Activated CD4-positive, alpha-beta T cell treated with anti-CD3 and anti-CD28 coated beads for 36 hours (primary cell): ENCODE data around the gene SNRNP70. TPM values are rescaled to one million over a fixed set of nuclear protein-coding genes. Genes with fewer than 3 reads are reported as not detected.
A peak's percentile ranks its signal among the peaks of the same experiment; 100 is the strongest.
"Not testable (repeated sequence)": the region's sequence is repeated elsewhere in the genome, so short reads cannot be mapped to it uniquely, and the experiment has no call there.

Experiments used
- ATAC-seq: fragments of 200-7000 bp; cut with Tn5 transposase; one replicate; pipeline ENCODE4 v1.10.0; 2021; ENCODE audit warnings: mild to moderate bottlenecking, moderate library complexity
- CTCF ChIA-PET: fragments of 350-600 bp; sonication (Branson Sonifier 250); formaldehyde crosslinking; loops from one replicate; lab custom pipeline; 2021; ENCODE audit warnings: antibody characterized with exemption; lab: Charles Lee
- POLR2A ChIA-PET: fragments of 350-600 bp; sonication (Branson Sonifier 250); formaldehyde crosslinking; loops from one replicate; lab custom pipeline; 2021; ENCODE audit warnings: antibody characterized with exemption, inconsistent platforms; lab: Charles Lee
- DNase-seq: peaks from one replicate; pipeline ENCODE4 v3.0.0-alpha.2; 2020
- H3K27ac Mint-ChIP-seq: one replicate; pipeline ENCODE4 v1.8.0; 2021; ENCODE audit warnings: mixed read lengths
- H3K27me3 Mint-ChIP-seq: one replicate; pipeline ENCODE4 v1.8.0; 2021; ENCODE audit warnings: mixed read lengths
- H3K36me3 Mint-ChIP-seq: one replicate; pipeline ENCODE4 v1.8.0; 2021; ENCODE audit warnings: low read depth, mixed read lengths
- H3K4me1 Mint-ChIP-seq: one replicate; pipeline ENCODE4 v1.8.0; 2021; ENCODE audit warnings: mixed read lengths
- H3K4me3 Mint-ChIP-seq: one replicate; pipeline ENCODE4 v1.8.0; 2021; ENCODE audit warnings: mild to moderate bottlenecking, moderate library complexity, mixed read lengths
- H3K9me3 Mint-ChIP-seq: one replicate; pipeline ENCODE4 v1.8.0; 2021; ENCODE audit warnings: low read depth, mixed read lengths
- intact Hi-C, 2 experiments: fragments of 100-400 bp; cut with DNase I in 1 of 2; cut with micrococcal nuclease in 1 of 2; formaldehyde crosslinking; loops; one replicate each; pipeline versions ENCODE4 v1.14.2 to v1.15.1; 2022 to 2024; cut with DNase I, micrococcal nuclease
- total RNA-seq, 2 experiments: library from RNA; stranded (reverse); gene quantifications; one replicate each; pipeline ENCODE4 v1.2.3, GENCODE V29; 2021

SNRNP70 gene
- total RNA-seq, 2 experiments from 2014 or later: 225 to 306 TPM

GRCh38 chr19:49064768-49065611, 20.3 kb upstream of the SNRNP70 start, which contains the start of gene NTF4:
NTF4 (minus strand) TSS chr19:49064818; CDS start chr19:49061997, 2,821 bp downstream.
- Mint-ChIP-seq H3K4me1 (no peaks in the 10 kb centered on the region), H3K36me3 (no peaks in the 10 kb centered on the region), H3K27ac (no peak within 1 kb of the TSS), H3K4me3 (no peak within 1 kb of the TSS), H3K9me3 (no peaks in the 10 kb centered on the region), H3K27me3 (peaks cover 51% of the 10 kb centered on the region)
- DNase-seq (peak; percentile 32), ATAC-seq (peak; percentile 36)
- ChIA-PET POLR2A (interaction anchor here (0.6 kb wide), 1 partner anchor 257 kb away, joined by 5 read pairs; no protein-coding TSS in a partner anchor), CTCF (interaction anchor here (1.6 kb wide), 1 partner anchor 9 kb away, joined by 3 read pairs; no protein-coding TSS in a partner anchor)
- intact Hi-C loops: no loop called here

DNA sequence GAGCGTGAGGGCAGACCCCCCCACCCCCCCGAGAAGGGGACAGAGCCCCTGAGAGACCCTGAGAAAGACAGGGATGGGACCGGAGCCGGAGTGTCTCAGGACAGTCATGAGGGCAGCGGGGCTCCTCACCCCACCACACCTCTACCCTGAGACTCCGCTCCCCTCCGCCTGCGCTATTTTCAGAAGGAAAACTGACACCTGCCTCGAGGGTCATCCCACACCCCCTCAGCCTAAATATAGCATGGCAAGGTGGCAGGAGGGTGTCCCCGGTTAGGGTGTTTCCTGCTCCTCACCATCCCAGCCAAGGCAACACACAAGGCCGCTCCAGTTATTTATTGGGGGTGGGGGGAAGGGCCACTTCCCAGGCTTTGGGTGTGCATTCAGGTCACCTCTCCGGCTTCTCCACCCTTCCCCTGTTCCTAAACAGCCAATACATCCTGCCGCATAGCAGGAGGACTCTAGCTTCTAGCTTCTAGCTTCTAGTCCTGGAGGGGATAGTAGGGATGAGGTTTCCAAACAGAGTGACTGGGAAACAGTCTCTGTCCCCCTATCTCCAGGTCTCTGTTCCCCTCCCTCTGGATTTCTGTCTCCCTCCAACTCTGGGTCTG, 19.2 kb upstream of the SNRNP70 start:
- Mint-ChIP-seq H3K36me3 (no peaks in the 10 kb centered on the region), H3K27me3 (peaks cover 53% of the 10 kb centered on the region), H3K4me1 (no peaks in the 10 kb centered on the region), H3K27ac (no peak overlapping the region), H3K9me3 (no peaks in the 10 kb centered on the region), H3K4me3 (no peak overlapping the region)
- ChIA-PET CTCF (interaction anchor here (1.0 to 1.6 kb wide), 2 partner anchors 10 to 32 kb away, joined by 3 read pairs; no protein-coding TSS in a partner anchor), POLR2A (no interaction called here)
- no peak for ATAC-seq
- intact Hi-C loops: no loop called here
- DNase-seq: no peak

DNA sequence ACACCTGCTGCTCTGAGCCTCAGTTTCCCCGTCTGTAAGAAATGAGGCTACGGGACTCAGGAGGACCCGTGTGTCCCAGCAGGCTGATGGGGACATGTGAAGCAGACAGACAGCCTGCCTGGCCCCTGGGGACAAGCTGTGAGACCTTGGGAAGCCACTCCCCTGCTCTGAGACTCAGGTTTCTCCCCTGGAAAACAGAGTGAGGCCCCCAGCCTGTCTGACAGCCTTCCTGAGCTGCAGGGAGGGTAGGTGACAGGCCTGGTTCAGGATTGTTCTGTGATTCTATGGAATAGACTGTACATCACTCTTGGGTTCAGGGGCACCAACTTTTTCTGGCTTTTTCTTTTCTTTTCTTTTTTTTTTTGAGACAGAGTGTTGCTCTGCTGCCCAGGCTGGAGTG, 17.7 kb upstream of the SNRNP70 start:
- no peak for ATAC-seq
- ChIA-PET CTCF (no interaction called here), POLR2A (no interaction called here)
- H3K27me3 Mint-ChIP-seq: peaks cover 59% of the 10 kb centered on the region
- no peaks in the 10 kb centered on the region for H3K4me1 Mint-ChIP-seq
- H3K36me3 Mint-ChIP-seq: no peaks in the 10 kb centered on the region
- no peak overlapping the region for H3K27ac Mint-ChIP-seq
- intact Hi-C loops: no loop called here
- DNase-seq: no peak
- no peaks in the 10 kb centered on the region for H3K9me3 Mint-ChIP-seq
- no peak overlapping the region for H3K4me3 Mint-ChIP-seq

GRCh38 chr19:49069026-49069425, 16.2 kb upstream of the SNRNP70 start:
- H3K4me1 Mint-ChIP-seq: peaks cover 7% of the 10 kb centered on the region
- POLR2A ChIA-PET: no interaction called here

DNA sequence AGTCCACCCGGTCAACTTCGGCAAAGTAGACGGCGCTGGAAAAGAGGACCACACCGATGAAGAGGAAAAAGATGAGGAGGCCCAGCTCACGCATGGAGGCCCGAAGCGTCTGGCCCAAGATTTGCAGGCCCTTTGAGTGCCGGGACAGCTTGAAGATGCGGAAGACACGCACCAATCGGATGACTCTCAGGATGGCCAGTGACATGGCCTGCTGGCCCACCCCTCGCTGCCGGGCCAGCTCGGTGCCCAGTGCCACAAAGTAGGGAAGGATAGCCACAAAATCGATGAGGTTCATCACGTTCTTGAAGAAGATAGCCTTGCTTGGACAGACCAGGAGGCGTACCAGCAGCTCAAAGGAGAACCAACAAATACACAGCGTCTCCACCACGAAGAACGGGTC, 14.8 kb upstream of the SNRNP70 start:
- H3K4me1 Mint-ChIP-seq: peaks cover 7% of the 10 kb centered on the region
- POLR2A ChIA-PET: no interaction called here
- intact Hi-C loops: no loop called here
- no peaks in the 10 kb centered on the region for H3K9me3 Mint-ChIP-seq
- no peak overlapping the region for H3K27ac Mint-ChIP-seq
- ATAC-seq (no peak), DNase-seq (no peak)
- CTCF ChIA-PET: interaction anchor here (0.9 to 1.7 kb wide), 3 partner anchors 10 to 73 kb away, joined by 3 to 8 read pairs (median 5); no protein-coding TSS in a partner anchor
- no peak overlapping the region for H3K4me3 Mint-ChIP-seq
- peaks cover 67% of the 10 kb centered on the region for H3K27me3 Mint-ChIP-seq
- no peaks in the 10 kb centered on the region for H3K36me3 Mint-ChIP-seq

More at GRCh38 chr19:49069026-49069425, 16.2 kb upstream of the SNRNP70 start:
- no peaks in the 10 kb centered on the region for H3K36me3 Mint-ChIP-seq
- H3K27me3 Mint-ChIP-seq: peaks cover 68% of the 10 kb centered on the region
- ATAC-seq (no peak), DNase-seq (no peak)
- H3K27ac Mint-ChIP-seq: no peak overlapping the region
- intact Hi-C loops: no loop called here
- CTCF ChIA-PET: interaction anchor here (0.7 to 1.7 kb wide), 2 partner anchors 8 to 37 kb away, joined by 3 to 8 read pairs; no protein-coding TSS in a partner anchor
- H3K4me3 Mint-ChIP-seq: no peak overlapping the region
- H3K9me3 Mint-ChIP-seq: no peaks in the 10 kb centered on the region

DNA sequence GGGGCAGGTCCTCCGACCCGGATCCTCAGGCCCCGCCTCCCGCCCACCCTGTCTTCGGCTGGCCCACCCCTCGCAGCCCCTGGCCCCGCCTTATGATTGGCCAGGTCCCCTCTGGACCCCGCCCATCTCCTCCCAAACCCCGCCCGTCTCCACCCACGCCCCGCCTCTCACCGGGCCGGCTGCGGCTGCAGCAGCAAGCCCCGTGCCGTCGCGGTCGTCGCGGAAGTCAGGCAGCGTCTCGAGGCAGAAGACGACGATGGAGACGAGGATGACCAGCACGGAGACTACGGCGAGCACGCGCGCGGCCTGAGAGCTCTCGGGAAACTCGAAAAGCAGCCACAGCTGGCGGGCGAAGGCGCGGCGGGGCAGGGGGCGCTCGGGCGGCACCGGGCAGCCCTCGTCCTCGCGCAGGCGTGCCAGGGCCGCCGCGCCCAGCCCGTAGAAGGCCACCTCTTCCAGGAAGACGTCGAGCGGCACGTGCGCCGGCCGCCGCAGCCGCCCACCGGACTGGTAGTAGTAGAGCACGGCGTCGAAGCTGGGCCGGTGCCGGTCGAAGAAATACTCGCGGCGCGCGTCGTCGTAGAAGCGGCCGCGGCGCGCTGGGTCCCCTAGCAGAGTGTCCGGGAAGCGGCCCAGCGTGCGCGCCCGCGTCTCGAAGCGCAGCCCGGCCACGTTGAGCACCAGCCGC, 13.2 kb upstream of the SNRNP70 start:
- DNase-seq: peak; percentile 49
- Mint-ChIP-seq H3K9me3 (no peaks in the 10 kb centered on the region), H3K4me3 (no peak overlapping the region), H3K27me3 (peaks cover 58% of the 10 kb centered on the region), H3K27ac (no peak overlapping the region), H3K36me3 (no peaks in the 10 kb centered on the region), H3K4me1 (peaks cover 7% of the 10 kb centered on the region)
- intact Hi-C loops: no loop called here
- CTCF ChIA-PET: no interaction called here
- no peak for ATAC-seq
- POLR2A ChIA-PET: no interaction called here

DNA sequence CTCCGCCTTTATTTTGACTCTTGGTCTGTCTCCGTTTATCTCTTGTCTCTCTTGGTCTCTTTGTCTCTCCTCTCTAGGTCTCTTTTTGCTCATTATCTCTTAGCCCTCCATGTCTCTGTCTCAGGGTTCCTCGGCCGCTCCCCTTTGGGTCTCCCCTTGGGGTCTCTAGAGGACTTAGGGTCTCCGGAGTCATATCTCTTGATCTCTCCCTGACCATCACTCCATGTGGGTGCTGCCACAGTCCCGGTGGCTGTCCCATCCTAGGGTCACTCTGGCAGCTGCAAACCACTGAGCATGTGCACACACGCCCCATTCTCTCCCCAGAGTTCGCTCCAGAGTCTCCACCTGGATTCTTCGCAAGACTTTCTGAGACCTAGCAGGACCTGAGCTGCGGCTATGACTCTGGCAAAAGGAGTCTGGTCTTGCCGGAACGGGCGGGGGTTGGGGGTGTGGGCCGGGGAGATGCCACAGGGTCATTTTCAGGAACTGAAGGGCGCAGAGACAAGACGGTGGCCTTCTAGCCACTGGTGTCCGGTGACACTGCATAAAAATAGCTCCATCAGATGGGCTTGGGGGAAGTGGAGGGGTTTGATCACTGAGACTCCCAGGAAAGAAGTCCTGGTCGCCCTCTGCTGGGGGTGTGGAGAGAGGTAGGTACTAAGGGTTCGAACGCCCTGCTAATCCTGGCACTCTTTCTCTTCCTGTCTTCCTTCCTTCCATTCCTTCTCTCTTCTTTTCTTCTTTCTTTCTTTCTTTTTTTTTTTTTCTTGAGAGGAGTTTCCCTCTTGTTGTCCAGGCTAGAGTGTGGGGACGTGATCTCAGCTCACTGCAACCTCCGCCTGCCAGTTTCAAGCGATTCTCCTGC, 11.5 kb upstream of the SNRNP70 start:
- peaks cover 50% of the 10 kb centered on the region for H3K27me3 Mint-ChIP-seq
- no peak overlapping the region for H3K4me3 Mint-ChIP-seq
- no peaks in the 10 kb centered on the region for H3K9me3 Mint-ChIP-seq
- POLR2A ChIA-PET: no interaction called here
- CTCF ChIA-PET: interaction anchor here (0.6 to 1.4 kb wide), 4 partner anchors 9 to 103 kb away, joined by 3 to 4 read pairs (median 3); no protein-coding TSS in a partner anchor
- no peaks in the 10 kb centered on the region for H3K36me3 Mint-ChIP-seq
- ATAC-seq (no peak), DNase-seq (peak; percentile 49)
- intact Hi-C loops: loop anchor here in 1 of 2 experiments (2.0 kb wide), 1 partner anchor 73 kb away; no protein-coding TSS in a partner anchor
- H3K4me1 Mint-ChIP-seq: peaks cover 7% of the 10 kb centered on the region
- no peak overlapping the region for H3K27ac Mint-ChIP-seq

DNA sequence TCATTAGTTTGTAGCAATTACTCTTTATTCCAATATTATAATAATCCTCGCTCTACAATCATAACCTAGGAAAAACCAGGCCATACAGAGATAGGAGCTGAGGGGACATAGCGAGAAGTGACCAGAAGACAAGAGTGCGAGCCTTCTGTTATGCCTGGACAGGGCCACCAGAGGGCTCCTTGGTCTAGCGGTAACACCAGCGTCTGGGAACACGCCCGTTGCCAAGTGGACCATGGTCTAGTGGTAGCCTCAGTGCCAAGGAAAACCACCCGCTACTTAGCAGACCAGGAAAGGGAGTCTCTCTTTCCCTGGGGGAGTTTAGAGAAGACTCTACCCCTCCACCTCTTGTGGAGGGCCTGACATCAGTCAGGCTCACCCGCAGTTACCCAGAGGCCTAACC, 10.4 kb upstream of the SNRNP70 start:
- intact Hi-C loops: loop anchor here in 1 of 2 experiments (1.0 to 2.0 kb wide), 2 partner anchors 28 to 72 kb away; no protein-coding TSS in a partner anchor
- H3K4me1 Mint-ChIP-seq, H3K9me3 Mint-ChIP-seq, ATAC-seq, H3K36me3 Mint-ChIP-seq, H3K4me3 Mint-ChIP-seq, POLR2A ChIA-PET, H3K27ac Mint-ChIP-seq: not testable (repeated sequence)
- CTCF ChIA-PET: interaction anchor here (0.7 to 1.4 kb wide), 3 partner anchors 14 to 23 kb away, joined by 3 to 5 read pairs (median 3); partner anchors contain the start of gene CGB7
- peaks cover 40% of the 10 kb centered on the region for H3K27me3 Mint-ChIP-seq
- peak; percentile 52 for DNase-seq

DNA sequence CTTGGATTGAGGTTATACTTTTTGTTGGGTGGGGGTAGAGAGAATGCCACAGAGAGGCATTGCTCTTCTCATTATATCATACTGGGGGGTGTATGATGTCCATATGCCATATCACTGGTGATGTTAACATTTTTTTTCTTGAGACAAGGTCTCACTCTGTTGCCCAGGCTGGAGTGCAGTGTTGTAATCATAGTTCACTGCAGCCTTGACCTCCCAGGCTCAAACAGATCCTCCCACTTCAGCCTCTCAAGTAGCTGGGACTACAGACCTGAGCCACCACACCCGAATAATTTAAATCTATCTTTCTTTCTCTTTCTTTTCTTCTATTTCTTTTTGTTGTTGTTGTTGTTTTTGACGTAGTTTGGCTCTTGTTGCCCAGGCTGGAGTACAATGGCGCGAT, 4.9 kb upstream of the SNRNP70 start:
- Mint-ChIP-seq H3K9me3 (no peaks in the 10 kb centered on the region), H3K4me3 (no peak overlapping the region), H3K4me1 (peaks cover 7% of the 10 kb centered on the region), H3K36me3 (no peaks in the 10 kb centered on the region), H3K27ac (no peak overlapping the region), H3K27me3 (peaks cover 7% of the 10 kb centered on the region)
- ChIA-PET CTCF (interaction anchor here (0.6 kb wide), 2 partner anchors 16 to 83 kb away, joined by 3 to 4 read pairs; no protein-coding TSS in a partner anchor), POLR2A (no interaction called here)
- ATAC-seq: no peak
- intact Hi-C loops: no loop called here
- no peak for DNase-seq

DNA sequence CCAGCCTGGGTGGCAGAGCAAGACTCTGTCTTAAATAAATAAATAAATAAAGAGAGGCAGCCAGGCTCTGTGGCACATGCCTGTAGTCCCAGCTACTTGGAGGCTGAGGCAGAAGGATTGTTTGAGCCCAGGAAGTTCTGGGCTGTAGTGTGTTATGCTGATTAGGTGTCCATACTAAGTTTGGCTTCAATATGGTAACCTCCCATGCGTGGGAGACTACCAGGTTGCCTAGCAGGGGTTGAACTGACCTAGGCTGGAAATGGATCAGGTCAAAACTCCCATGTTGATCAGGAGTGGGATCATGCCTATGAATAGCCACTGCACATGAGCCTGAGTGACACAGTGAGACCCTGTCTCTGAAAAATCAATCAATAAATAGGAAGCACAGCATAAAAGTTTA, 4.0 kb upstream of the SNRNP70 start:
- ATAC-seq (no peak), DNase-seq (no peak)
- peaks cover 4% of the 10 kb centered on the region for H3K27me3 Mint-ChIP-seq
- no peak overlapping the region for H3K27ac Mint-ChIP-seq
- POLR2A ChIA-PET: no interaction called here
- no peak overlapping the region for H3K4me3 Mint-ChIP-seq
- CTCF ChIA-PET: interaction anchor here (1.3 kb wide), 1 partner anchor 17 kb away, joined by 4 read pairs; no protein-coding TSS in a partner anchor
- intact Hi-C loops: no loop called here
- no peaks in the 10 kb centered on the region for H3K9me3 Mint-ChIP-seq
- H3K4me1 Mint-ChIP-seq: peaks cover 10% of the 10 kb centered on the region
- peaks cover 6% of the 10 kb centered on the region for H3K36me3 Mint-ChIP-seq
